Measurements from ENCODE around the gene PLCXD3.
"Not testable (repeated sequence)": the region's sequence is repeated elsewhere in the genome, so short reads cannot be mapped to it uniquely, and the experiment has no call there.

PLCXD3 gene

DNA sequence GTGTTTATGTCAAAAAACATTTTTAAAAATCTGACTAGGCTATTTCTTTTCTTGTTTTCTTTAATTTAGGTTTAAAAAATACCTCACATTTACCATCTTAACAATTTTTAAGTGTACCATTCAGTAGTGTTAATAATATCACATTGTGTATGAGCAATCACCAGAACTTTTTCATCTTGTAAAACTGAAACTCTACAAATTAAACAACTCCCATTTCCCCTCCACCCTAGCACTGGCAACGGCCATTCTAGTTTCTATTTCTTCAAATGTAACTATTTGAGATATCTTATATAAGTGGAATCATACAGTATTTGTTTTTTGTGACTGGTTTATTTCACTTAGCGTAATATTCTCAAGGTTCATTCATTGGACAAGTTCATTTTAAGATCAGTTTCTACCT, 27.7 kb downstream of the PLCXD3 start:
- no peak for DNase-seq

DNA sequence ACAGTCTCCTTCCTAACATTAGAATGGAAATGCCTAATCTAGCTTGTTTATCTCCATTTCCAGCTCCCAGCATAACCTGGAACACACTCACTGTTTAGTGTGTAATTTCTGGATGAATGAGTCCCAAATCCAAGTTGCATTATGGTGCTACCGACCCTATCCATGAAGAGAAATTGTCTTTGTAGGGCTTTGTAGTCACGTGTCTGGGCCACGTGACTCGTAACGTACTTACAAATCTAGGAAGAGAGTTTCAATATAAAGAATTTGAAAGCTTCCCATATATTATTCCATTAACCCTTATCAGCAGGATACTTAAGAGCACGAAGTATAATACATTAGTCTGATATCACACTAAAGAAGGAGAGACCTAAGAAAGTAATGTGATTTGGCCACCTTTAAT, 28.2 kb downstream of the PLCXD3 start:
- DNase-seq: no peak

- DNase-seq: not testable (repeated sequence)
Measured at GRCh38 chr5:41471571-41472208, 38.7 kb downstream of the PLCXD3 start.

DNA sequence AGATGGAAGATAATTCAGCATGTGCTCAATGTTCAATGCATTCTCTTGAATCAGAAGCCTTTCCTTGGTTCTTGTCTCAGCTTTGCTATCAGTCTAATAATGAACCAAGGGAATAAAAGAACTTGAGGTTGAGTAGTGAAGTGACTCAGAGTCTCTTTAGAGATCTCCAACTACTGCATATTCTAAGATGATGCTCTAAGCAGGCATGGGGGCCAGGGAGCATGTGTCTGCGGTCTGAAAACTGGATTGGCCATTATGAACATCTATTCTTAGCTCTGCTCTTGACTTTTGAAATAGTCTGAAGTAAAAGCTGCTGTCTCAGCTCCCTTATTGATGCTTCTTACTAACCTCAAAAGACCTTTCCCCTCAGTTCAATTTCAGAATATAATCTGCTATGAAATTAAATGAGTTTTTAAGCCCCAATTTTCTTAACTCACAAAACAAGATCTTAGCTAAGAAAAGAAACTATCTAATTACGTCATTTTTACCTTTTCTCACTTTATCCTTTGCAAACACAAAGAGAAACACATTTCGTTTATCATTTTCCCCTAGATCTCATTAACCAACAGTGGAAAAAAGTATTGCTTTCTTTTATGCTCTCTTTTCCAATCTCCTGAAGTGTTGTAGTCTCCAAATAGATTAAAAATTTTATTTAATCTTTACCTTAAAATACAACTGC, 44.8 kb downstream of the PLCXD3 start:
- no peak for DNase-seq

DNA sequence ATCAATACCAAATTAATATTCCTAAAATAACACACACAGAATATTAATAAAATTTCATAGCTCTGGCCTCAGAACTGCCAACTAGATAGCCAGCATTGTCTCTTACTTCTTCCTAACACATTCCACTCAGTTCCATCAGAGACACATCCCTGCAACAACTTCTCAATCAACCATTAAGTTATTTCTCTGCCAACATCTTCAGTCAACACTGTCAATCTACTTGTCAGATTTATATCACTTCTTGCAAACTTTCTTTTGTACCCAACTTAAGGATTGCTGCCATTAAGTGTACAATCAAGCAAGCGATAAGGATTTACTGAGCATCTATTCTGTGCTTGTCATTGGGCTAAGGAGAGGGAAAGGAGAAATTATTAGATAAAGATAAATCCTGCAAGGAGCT, 50.8 kb downstream of the PLCXD3 start:
- DNase-seq: no peak

DNA sequence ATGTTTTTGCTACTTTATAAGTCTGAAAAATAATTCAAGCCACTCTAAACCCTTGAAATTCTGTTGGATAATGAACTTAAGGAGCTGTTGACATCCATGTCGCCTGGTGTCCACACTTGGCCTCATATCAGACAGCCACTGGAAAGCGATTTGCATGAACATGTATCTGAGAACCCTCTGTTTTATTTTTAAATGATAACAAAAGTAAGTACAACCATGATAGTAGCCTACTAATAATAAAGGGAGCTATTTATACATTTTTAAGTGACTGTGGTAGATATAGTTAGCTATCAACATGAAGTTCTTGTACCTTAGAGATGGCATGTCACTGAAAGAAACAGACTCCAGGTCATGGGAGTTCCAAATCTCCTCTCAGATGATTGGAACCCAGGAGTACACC, 53.3 kb downstream of the PLCXD3 start:
- DNase-seq: no peak

GRCh38 chr5:41452506-41452905, 57.9 kb downstream of the PLCXD3 start:
- no peak for DNase-seq

- no peak for DNase-seq
Measured at GRCh38 chr5:41447650-41448510, 62.5 kb downstream of the PLCXD3 start.

- no peak for DNase-seq
Measured at GRCh38 chr5:41445937-41446563, 64.4 kb downstream of the PLCXD3 start.

- no peak for DNase-seq
Measured at GRCh38 chr5:41435276-41435675, 75.1 kb downstream of the PLCXD3 start.

GRCh38 chr5:41433552-41434181, 76.7 kb downstream of the PLCXD3 start:
- no peak for DNase-seq

DNA sequence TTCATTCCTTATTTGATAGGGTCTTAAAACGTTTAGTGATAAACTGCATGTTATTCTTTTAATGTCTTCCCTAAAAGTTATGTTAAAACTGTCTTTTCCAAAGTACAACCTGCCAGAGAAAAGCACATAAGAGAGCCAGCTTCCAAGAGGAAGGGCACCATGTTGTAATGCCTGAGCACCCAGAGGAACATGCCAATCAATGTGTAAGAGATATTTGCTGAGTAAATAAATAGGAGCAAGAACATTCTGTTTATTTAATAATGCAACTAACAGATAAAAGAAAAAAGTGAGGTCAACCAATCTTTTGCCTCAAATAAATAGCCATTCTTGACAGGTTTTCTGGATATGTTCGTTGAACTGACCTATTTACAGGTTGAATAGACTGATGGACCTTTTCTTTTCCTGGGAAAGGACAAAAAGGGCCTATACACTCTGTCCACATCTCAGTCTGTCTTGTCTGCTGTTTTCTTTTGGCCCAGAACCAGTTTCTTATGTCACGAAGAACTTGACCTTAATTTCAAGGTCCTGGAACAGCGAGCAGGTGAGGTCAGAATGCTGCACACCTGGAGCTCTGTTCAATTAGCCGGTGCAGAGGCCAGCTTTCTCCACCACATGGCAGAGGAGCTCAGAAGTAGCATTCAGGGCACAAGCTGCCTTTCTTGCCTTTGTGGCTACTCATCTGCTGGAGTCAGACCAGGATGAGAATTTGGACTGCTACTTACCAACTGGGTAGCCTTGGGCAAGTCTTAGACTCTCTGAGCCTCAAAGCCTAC, 77.7 kb downstream of the PLCXD3 start:
- no peak for DNase-seq

GRCh38 chr5:41427505-41427904, 82.9 kb downstream of the PLCXD3 start:
- no peak for DNase-seq

GRCh38 chr5:41425736-41426135, 84.7 kb downstream of the PLCXD3 start:
- DNase-seq: no peak

DNA sequence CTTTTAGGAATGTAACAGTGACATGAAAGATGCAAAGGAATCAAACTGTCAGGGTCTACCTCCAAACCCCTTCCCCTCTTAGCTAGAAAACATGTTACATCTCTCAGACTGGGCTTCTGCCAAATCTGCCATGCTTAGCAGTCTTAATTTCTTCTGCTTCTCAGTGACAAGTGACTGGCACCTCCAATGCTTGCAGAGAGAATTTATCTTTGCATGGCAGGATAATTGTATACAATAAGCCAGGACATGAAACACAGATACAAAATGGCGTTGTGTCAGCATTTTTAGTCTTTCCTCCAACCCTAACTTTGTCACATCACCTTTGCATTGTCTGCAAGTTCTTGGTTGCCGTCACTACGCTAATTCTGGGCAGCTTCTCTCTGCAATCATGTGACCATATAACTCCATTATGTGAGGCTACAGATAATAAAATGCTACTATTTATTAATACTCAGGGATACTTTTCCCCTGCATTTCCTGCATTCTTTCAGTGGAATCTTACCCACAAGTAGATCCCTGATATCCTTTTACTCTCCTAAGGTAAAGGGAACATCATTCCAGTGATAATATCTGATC, 89.8 kb downstream of the PLCXD3 start:
- no peak for DNase-seq

- no peak for DNase-seq
Measured at GRCh38 chr5:41418220-41419031, 92.0 kb downstream of the PLCXD3 start.

GRCh38 chr5:41416336-41416735, 94.1 kb downstream of the PLCXD3 start:
- no peak for DNase-seq

- no peak for DNase-seq
Measured at GRCh38 chr5:41415242-41415641, 95.2 kb downstream of the PLCXD3 start.

GRCh38 chr5:41414598-41414997, 95.8 kb downstream of the PLCXD3 start:
- DNase-seq: no peak

- DNase-seq: no peak
Measured at GRCh38 chr5:41413074-41413473, 97.3 kb downstream of the PLCXD3 start.

DNA sequence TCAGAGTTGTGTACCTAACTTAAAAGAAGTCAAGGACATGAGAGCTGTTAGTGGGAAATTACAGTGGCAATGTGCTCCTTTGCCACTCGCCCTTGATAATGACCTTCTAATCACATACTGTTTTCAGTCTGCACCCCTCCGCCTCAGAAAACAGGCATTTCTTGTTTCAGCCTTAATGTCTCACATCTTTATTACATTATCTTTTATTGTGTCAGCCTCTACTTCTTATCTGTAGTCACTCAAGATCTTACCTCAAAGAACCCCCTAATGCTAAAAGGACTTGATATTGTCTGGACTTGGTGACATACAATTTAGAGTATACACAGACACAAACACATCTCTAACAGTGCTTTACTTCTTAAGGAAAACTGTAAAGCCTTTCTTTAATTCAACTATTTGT, 97.9 kb downstream of the PLCXD3 start:
- no peak for DNase-seq
